ENCODE data around the gene LCE1D. TPM values are rescaled to one million over a fixed set of nuclear protein-coding genes. Genes with fewer than 3 reads are reported as not detected.

The LCE1D gene
- total RNA-seq, 1 donor from 2014 or later = not detected

DNA sequence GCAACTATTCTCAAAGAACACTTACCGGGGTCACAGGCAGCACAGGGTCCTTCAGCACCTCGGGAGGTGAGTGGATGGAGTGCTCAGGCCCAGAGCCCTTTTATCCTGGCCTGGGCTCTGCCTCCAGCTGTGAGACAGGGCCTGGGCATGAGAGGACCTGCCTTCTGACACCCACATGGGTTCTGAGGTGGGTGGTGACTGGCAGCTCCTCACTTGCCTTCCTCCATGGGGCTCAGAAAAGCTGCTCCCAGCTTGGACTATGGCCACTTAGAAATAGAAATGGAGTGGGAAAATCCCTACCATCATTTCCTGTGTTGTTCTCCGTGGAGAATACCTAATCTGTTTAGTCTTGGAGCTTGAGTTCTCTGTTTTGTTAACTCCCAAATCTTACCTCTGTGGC, 10.1 kb downstream of the LCE1D start, which contains the start of gene LCE1C:
Gene LCE1C (minus strand): TSS at position 76 of the 400 bp plus-strand sequence. CDS start 1,173 bp downstream, outside the sequence.
- Mint-ChIP-seq H3K4me3 (ENCODE audit: unreplicated experiment) (no peak within 1 kb of the TSS), H3K4me1 (ENCODE audit: unreplicated experiment) (no peaks in the 10 kb centered on the region), H3K36me3 (ENCODE audit: low read depth, unreplicated experiment) (no peaks in the 10 kb centered on the region), H3K27ac (ENCODE audit: unreplicated experiment) (no peak within 1 kb of the TSS), H3K9me3 (ENCODE audit: unreplicated experiment) (no peaks in the 10 kb centered on the region), H3K27me3 (ENCODE audit: unreplicated experiment) (peaks cover 2% of the 10 kb centered on the region)
- no peak for DNase-seq (ENCODE audit: low spot score)
- TF ChIP-seq, protein P1, sequence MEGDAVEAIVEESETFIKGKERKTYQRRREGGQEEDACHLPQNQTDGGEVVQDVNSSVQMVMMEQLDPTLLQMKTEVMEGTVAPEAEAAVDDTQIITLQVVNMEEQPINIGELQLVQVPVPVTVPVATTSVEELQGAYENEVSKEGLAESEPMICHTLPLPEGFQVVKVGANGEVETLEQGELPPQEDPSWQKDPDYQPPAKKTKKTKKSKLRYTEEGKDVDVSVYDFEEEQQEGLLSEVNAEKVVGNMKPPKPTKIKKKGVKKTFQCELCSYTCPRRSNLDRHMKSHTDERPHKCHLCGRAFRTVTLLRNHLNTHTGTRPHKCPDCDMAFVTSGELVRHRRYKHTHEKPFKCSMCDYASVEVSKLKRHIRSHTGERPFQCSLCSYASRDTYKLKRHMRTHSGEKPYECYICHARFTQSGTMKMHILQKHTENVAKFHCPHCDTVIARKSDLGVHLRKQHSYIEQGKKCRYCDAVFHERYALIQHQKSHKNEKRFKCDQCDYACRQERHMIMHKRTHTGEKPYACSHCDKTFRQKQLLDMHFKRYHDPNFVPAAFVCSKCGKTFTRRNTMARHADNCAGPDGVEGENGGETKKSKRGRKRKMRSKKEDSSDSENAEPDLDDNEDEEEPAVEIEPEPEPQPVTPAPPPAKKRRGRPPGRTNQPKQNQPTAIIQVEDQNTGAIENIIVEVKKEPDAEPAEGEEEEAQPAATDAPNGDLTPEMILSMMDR (IDR thresholded peaks at IDR 0.05; ENCODE audit: unreplicated experiment) = no peak

GRCh38 chr1:152811050-152811449, 14.5 kb downstream of the LCE1D start:
- no peaks in the 10 kb centered on the region for H3K9me3 Mint-ChIP-seq (ENCODE audit: unreplicated experiment)
- H3K4me1 Mint-ChIP-seq (ENCODE audit: unreplicated experiment) = no peaks in the 10 kb centered on the region
- no peak overlapping the region for H3K4me3 Mint-ChIP-seq (ENCODE audit: unreplicated experiment)

GRCh38 chr1:152811671-152812070, 15.2 kb downstream of the LCE1D start, which contains the start of gene LCE1B:
LCE1B (plus strand) TSS chr1:152811971; CDS start chr1:152812447, 476 bp downstream.
- H3K27me3 Mint-ChIP-seq (ENCODE audit: unreplicated experiment) = peaks cover 2% of the 10 kb centered on the region
- DNase-seq (ENCODE audit: low spot score) = no peak
- no peaks in the 10 kb centered on the region for H3K4me1 Mint-ChIP-seq (ENCODE audit: unreplicated experiment)
- no peak within 1 kb of the TSS for H3K4me3 Mint-ChIP-seq (ENCODE audit: unreplicated experiment)
- no peaks in the 10 kb centered on the region for H3K36me3 Mint-ChIP-seq (ENCODE audit: low read depth, unreplicated experiment)
- no peak within 1 kb of the TSS for H3K27ac Mint-ChIP-seq (ENCODE audit: unreplicated experiment)
- no peaks in the 10 kb centered on the region for H3K9me3 Mint-ChIP-seq (ENCODE audit: unreplicated experiment)
- TF ChIP-seq, protein P1 (IDR thresholded peaks at IDR 0.05; ENCODE audit: unreplicated experiment) = no peak

More at GRCh38 chr1:152811050-152811449, 14.5 kb downstream of the LCE1D start:
- TF ChIP-seq, protein P1 (IDR thresholded peaks at IDR 0.05; ENCODE audit: unreplicated experiment) = no peak
- H3K27ac Mint-ChIP-seq (ENCODE audit: unreplicated experiment) = no peak overlapping the region
- no peak for DNase-seq (ENCODE audit: low spot score)
- no peaks in the 10 kb centered on the region for H3K36me3 Mint-ChIP-seq (ENCODE audit: low read depth, unreplicated experiment)
- peaks cover 2% of the 10 kb centered on the region for H3K27me3 Mint-ChIP-seq (ENCODE audit: unreplicated experiment)

DNA sequence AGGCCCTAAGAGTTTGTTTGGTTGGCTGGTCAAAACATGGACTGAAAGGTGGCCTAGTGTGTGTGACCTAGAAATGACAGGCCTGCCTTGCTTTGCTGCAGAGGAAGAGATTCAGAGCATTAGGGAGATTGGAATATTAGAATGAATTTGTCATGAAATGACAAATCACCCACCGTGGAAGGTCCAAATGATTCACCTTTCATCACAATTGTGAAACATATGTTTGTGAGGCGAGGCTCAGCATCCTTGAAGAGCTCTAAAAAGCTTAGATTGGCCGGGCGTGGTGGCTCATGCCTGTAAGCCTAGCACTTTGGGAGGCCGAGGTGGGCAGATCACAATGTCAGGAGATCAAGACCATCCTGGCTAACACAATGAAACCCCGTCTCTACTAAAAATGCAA, 20.8 kb downstream of the LCE1D start:
- no peaks in the 10 kb centered on the region for H3K36me3 Mint-ChIP-seq (ENCODE audit: low read depth, unreplicated experiment)
- no peak overlapping the region for H3K27ac Mint-ChIP-seq (ENCODE audit: unreplicated experiment)
- H3K4me3 Mint-ChIP-seq (ENCODE audit: unreplicated experiment) = no peak overlapping the region
- H3K9me3 Mint-ChIP-seq (ENCODE audit: unreplicated experiment) = no peaks in the 10 kb centered on the region
- H3K4me1 Mint-ChIP-seq (ENCODE audit: unreplicated experiment) = no peaks in the 10 kb centered on the region
- H3K27me3 Mint-ChIP-seq (ENCODE audit: unreplicated experiment) = no peaks in the 10 kb centered on the region
- DNase-seq (ENCODE audit: low spot score) = no peak
- TF ChIP-seq, protein P1 (IDR thresholded peaks at IDR 0.05; ENCODE audit: unreplicated experiment) = no peak

GRCh38 chr1:152823294-152823693, 26.8 kb downstream of the LCE1D start:
- DNase-seq (ENCODE audit: low spot score) = no peak
- peaks cover 3% of the 10 kb centered on the region for H3K4me1 Mint-ChIP-seq (ENCODE audit: unreplicated experiment)
- H3K36me3 Mint-ChIP-seq (ENCODE audit: low read depth, unreplicated experiment) = no peaks in the 10 kb centered on the region
- TF ChIP-seq, protein P1 (IDR thresholded peaks at IDR 0.05; ENCODE audit: unreplicated experiment) = no peak
- no peak overlapping the region for H3K27ac Mint-ChIP-seq (ENCODE audit: unreplicated experiment)
- no peak overlapping the region for H3K4me3 Mint-ChIP-seq (ENCODE audit: unreplicated experiment)
- no peaks in the 10 kb centered on the region for H3K27me3 Mint-ChIP-seq (ENCODE audit: unreplicated experiment)
- H3K9me3 Mint-ChIP-seq (ENCODE audit: unreplicated experiment) = no peaks in the 10 kb centered on the region
